ENCODE measurements around the gene CGNL1.

DNA sequence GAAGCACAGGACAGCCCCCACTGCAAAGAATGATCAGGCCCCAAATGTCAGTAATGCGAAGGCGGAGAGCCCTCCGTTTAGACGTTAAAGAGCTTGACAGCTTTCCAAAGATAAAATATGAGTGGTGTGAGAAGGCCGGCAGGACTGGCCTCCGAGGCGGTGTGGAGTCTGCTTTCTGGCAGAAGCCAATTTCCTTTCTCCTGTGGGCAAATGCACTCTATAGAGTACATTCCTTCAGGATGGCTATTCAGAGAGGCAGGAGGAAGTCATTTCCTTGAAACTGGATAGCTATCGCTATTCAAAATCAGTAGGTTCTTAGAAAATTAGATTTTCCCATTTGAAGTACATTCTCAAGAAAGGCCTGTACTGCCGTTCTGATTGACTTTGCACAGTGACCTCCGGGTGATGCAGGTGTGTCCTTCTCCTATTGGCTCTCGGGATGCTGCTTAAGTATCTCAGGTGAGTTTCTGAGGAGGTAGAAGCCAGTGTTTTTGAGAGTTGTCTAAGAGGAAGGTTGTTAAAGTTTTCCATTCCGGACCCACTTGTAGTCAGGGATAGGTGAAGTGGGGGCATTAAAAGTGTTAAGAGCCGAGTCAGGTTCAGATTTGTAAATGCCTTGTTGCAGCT is 142.6 kb downstream of the CGNL1 start:
- TF ChIP-seq POLR2A (IDR thresholded peaks at IDR 0.05), result no peak
- TF ChIP-seq CTCF (IDR thresholded peaks at IDR 0.05), result no peak

All from lower leg skin (tissue), 3 donors.